OCI-LY3 (cell line): ENCODE measurements around the gene CT45A5.
"Not testable (repeated sequence)": the region's sequence is repeated elsewhere in the genome, so short reads cannot be mapped to it uniquely, and the experiment has no call there.

Experiments used
- CTCF ChIP-seq: fragments of 200-600, 300-600 bp; sonication (generic); IDR thresholded peaks from 2 replicates; pipeline ENCODE4 v1.5.1; 2014; ENCODE audit warnings: antibody characterized with exemption, low read length, low read depth
- EZH2phosphoT487 ChIP-seq: fragments of 200-600 bp; shearing (Covaris generic); IDR thresholded peaks from 2 replicates; pipeline ENCODE4 v1.6.1; 2018; ENCODE audit warnings: antibody characterized with exemption, mixed run types, low read depth

DNA sequence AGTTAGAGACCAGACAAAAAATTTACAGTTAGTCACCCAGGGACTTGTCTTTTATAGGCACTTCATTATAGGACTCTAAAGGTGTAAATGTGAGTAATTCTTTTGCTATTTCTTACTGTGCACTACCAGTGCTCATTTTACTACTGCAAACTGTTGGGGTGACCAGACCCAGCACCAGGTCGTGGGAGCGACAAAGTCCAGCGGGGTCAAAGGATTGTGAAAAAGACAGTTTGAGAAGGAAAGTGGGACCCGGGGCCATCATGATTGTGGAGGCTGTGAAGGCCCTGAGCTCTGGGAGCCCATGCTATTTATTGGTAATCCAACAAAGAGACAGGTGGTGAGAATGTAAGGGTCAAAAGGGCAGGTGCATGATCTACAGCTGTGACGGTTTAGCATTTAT lies 50.6 kb downstream of the CT45A5 start:
- TF ChIP-seq CTCF, EZH2phosphoT487: not testable (repeated sequence)
